ENCODE measurements around the gene SHC4. TPM values are rescaled to one million over a fixed set of nuclear protein-coding genes. Genes with fewer than 3 reads are reported as not detected.

SHC4 gene
- polyA plus RNA-seq, 3 donors = 0.09 TPM; not detected in 2

DNA sequence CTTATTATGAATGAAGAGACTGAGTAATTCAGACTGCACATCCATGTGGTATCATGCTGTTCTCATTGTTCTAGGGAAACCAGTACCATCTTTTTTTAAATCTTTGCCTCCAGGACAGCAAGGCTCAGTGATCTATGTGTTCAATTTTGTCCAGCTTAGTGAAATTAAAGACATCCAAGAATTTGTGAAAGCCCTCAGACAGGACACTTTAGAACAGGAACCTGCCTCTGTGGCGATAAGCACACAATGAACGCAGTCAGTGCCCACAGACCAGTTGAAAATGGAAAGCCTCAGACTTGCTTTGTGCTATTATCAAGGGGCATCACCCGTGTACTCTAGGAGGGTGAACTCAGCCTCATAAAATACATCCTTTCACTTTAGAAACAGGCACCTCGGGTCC, 65.7 kb downstream of the SHC4 start:
- H3K9me3 ChIP-seq (replicated peaks in 1 of 2; ENCODE audit: control insufficient read depth in 1 of 2, insufficient read depth in 1 of 2, low read length in 2 of 2) = no peaks in the 10 kb centered on the region
- peaks cover 0 to 2% (median 0%) of the 10 kb centered on the region in 7 donors for H3K9me3 Mint-ChIP-seq
- no peak overlapping the region for H3K27ac Mint-ChIP-seq
- 22% methylated on average over 3 of the region's 4 CpGs for WGBS (ENCODE audit: insufficient coverage)
- H3K4me3 Mint-ChIP-seq = no peak overlapping the region
- peaks cover 0 to 4% of the 10 kb centered on the region in 2 donors for H3K27me3 ChIP-seq (ENCODE audit: control insufficient read depth in 2 of 2, insufficient read depth in 2 of 2, low read length in 2 of 2)
- no peaks in the 10 kb centered on the region for H3K4me1 ChIP-seq (ENCODE audit: control insufficient read depth in 1 of 2, insufficient read depth in 2 of 2, low read length in 2 of 2)
- TF ChIP-seq, protein P1, sequence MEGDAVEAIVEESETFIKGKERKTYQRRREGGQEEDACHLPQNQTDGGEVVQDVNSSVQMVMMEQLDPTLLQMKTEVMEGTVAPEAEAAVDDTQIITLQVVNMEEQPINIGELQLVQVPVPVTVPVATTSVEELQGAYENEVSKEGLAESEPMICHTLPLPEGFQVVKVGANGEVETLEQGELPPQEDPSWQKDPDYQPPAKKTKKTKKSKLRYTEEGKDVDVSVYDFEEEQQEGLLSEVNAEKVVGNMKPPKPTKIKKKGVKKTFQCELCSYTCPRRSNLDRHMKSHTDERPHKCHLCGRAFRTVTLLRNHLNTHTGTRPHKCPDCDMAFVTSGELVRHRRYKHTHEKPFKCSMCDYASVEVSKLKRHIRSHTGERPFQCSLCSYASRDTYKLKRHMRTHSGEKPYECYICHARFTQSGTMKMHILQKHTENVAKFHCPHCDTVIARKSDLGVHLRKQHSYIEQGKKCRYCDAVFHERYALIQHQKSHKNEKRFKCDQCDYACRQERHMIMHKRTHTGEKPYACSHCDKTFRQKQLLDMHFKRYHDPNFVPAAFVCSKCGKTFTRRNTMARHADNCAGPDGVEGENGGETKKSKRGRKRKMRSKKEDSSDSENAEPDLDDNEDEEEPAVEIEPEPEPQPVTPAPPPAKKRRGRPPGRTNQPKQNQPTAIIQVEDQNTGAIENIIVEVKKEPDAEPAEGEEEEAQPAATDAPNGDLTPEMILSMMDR (IDR thresholded peaks at IDR 0.05) = no peak
- no peak overlapping the region for H3K4me2 ChIP-seq (replicated peaks; ENCODE audit: extremely low read depth, low read length, poor library complexity, severe bottlenecking)
- peaks cover 4 to 25% (median 12%) of the 10 kb centered on the region in 3 donors for H3K27me3 Mint-ChIP-seq (ENCODE audit: low read depth in 3 of 3)
- DNase-seq = no peak
- H4K20me1 ChIP-seq (ENCODE audit: insufficient read depth, low read length) = no peaks in the 10 kb centered on the region
- H3K27ac ChIP-seq (ENCODE audit: low read depth in 1 of 2, low read length in 2 of 2) = no peak overlapping the region
- H3K36me3 Mint-ChIP-seq = no peaks in the 10 kb centered on the region
- no peak overlapping the region for H3K9ac ChIP-seq (ENCODE audit: insufficient read depth, low read length, poor library complexity, severe bottlenecking)
- intact Hi-C loops (cut with micrococcal nuclease) = no loop called here
- no peaks in the 10 kb centered on the region for H3K36me3 ChIP-seq (replicated peaks in 1 of 2; ENCODE audit: control insufficient read depth in 1 of 2, insufficient read depth in 2 of 2, low read length in 2 of 2)
- H3K4me3 ChIP-seq (replicated peaks in 1 of 3; ENCODE audit: low read depth in 2 of 3, low read length in 3 of 3) = no peak overlapping the region
- peaks cover 3% of the 10 kb centered on the region for H3K4me1 Mint-ChIP-seq
- H2AFZ ChIP-seq (ENCODE audit: insufficient read depth, low read depth, low read length, poor library complexity, severe bottlenecking) = peak overlapping the region; percentile 7
- H3K79me2 ChIP-seq (ENCODE audit: insufficient read depth, low read length) = no peaks in the 10 kb centered on the region

DNA sequence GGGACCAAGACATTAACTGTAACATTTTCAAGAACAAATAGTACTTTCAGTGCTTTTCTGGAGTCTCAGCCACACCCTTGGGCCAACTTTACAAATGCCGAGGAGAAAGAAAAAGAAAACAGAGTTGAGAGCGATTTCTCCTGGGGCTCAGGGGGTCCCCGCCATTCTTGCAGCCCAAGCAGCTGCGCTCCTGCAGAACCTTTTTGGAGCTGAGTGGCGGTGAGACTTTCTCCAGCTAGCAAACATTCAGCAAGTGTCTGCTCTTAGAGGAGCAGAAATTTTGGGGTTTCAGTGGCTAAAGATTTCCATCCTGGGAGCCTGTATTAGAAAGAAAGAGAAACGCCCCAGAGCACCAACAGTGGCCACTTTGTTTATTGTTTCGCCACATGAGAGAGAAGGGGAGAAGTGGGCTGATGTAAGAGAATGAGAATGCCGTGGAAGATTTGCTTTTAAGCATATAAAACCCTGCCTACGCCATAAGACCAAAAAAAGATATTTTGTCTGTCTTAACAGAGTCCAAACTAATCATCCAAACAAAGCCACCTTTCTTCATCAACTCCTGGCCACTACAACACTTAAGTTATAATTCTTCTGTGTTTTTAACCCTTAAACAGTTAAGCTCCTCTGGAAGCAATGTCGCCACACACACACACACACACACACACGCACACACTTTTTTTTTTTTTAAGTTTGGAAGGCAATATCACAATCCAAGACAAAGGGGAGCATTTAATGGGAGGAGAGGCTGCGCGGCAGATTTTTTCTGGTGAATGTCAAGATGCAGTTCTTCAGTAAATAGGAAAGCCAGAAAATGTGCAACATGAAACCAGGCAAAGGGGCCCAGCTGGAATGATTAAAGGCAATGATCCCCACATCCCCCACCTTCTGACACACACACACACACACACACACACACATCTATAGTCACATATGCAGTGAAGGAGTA, 66.6 kb downstream of the SHC4 start:
- Mint-ChIP-seq H3K4me3 (no peak overlapping the region), H3K27me3 (ENCODE audit: low read depth in 3 of 3) (peaks cover 4 to 25% (median 12%) of the 10 kb centered on the region in 3 donors), H3K36me3 (no peaks in the 10 kb centered on the region), H3K27ac (no peak overlapping the region), H3K4me1 (peaks cover 3% of the 10 kb centered on the region), H3K9me3 (peaks cover 0 to 2% (median 0%) of the 10 kb centered on the region in 7 donors)
- H4K20me1 ChIP-seq (ENCODE audit: insufficient read depth, low read length) = no peaks in the 10 kb centered on the region
- no peak overlapping the region for H2AFZ ChIP-seq (ENCODE audit: insufficient read depth, low read depth, low read length, poor library complexity, severe bottlenecking)
- 81% methylated on average over 6 of the region's 13 CpGs for WGBS (ENCODE audit: insufficient coverage)
- no peak overlapping the region for H3K4me2 ChIP-seq (replicated peaks; ENCODE audit: extremely low read depth, low read length, poor library complexity, severe bottlenecking)
- H3K4me3 ChIP-seq (replicated peaks in 1 of 3; ENCODE audit: low read depth in 2 of 3, low read length in 3 of 3) = no peak overlapping the region
- no peaks in the 10 kb centered on the region for H3K36me3 ChIP-seq (replicated peaks in 1 of 2; ENCODE audit: control insufficient read depth in 1 of 2, insufficient read depth in 2 of 2, low read length in 2 of 2)
- H3K9ac ChIP-seq (ENCODE audit: insufficient read depth, low read length, poor library complexity, severe bottlenecking) = no peak overlapping the region
- H3K27me3 ChIP-seq (ENCODE audit: control insufficient read depth in 2 of 2, insufficient read depth in 2 of 2, low read length in 2 of 2) = peaks cover 0 to 4% of the 10 kb centered on the region in 2 donors
- intact Hi-C loops (cut with micrococcal nuclease) = no loop called here
- H3K79me2 ChIP-seq (ENCODE audit: insufficient read depth, low read length) = no peaks in the 10 kb centered on the region
- H3K27ac ChIP-seq (ENCODE audit: low read depth in 1 of 2, low read length in 2 of 2) = no peak overlapping the region
- H3K9me3 ChIP-seq (replicated peaks in 1 of 2; ENCODE audit: control insufficient read depth in 1 of 2, insufficient read depth in 1 of 2, low read length in 2 of 2) = no peaks in the 10 kb centered on the region
- no peaks in the 10 kb centered on the region for H3K4me1 ChIP-seq (ENCODE audit: control insufficient read depth in 1 of 2, insufficient read depth in 2 of 2, low read length in 2 of 2)
- no peak for DNase-seq
- TF ChIP-seq, protein P1 (IDR thresholded peaks at IDR 0.05) = no peak

All from CD14-positive monocyte (primary cell).